CD14-positive monocyte (primary cell): ENCODE data around the gene RBBP9. TPM values are rescaled to one million over a fixed set of nuclear protein-coding genes. Genes with fewer than 3 reads are reported as not detected.
"Not testable (repeated sequence)": the region's sequence is repeated elsewhere in the genome, so short reads cannot be mapped to it uniquely, and the experiment has no call there.

Source experiments
- DNase-seq, 3 donors: peaks; one replicate each; pipeline ENCODE4 v3.0.0-alpha.2; 2011 to 2022
- H2AFZ ChIP-seq: 2 replicates; pipeline ENCODE4 v1.6.0; 2012; ENCODE audit warnings: mild to moderate bottlenecking, low read depth, low read length, inconsistent platforms; ENCODE audit not compliant: insufficient read depth, poor library complexity, severe bottlenecking
- H3K27ac ChIP-seq, 2 donors: 1 replicate in 1 of 2; 2 replicates in 1 of 2; pipeline ENCODE4 v1.5.1; 2012 to 2013; ENCODE audit warnings: low read length in 2 of 2, control low read depth in 1 of 2, inconsistent platforms in 1 of 2, low read depth in 1 of 2, mild to moderate bottlenecking in 1 of 2
- H3K27me3 ChIP-seq, 2 donors: one replicate each; pipeline versions ENCODE4 v1.6.0 to v1.6.1; 2011 to 2013; ENCODE audit warnings: low read length in 2 of 2; ENCODE audit not compliant: control insufficient read depth in 2 of 2, insufficient read depth in 2 of 2
- H3K36me3 ChIP-seq, 2 donors: replicated peaks in 1 of 2; 1 replicate in 1 of 2; 2 replicates in 1 of 2; pipeline versions ENCODE4 v1.5.1 to v1.6.1; 2012 to 2013; ENCODE audit warnings: low read length in 2 of 2, control low read depth in 1 of 2, inconsistent platforms in 1 of 2, mild to moderate bottlenecking in 1 of 2; ENCODE audit not compliant: insufficient read depth in 2 of 2, control insufficient read depth in 1 of 2
- H3K4me1 ChIP-seq, 2 donors: 1 replicate in 1 of 2; 2 replicates in 1 of 2; pipeline versions ENCODE4 v1.5.1 to v1.6.1; 2012 to 2013; ENCODE audit warnings: low read length in 2 of 2, control low read depth in 1 of 2, inconsistent platforms in 1 of 2, mild to moderate bottlenecking in 1 of 2, moderate library complexity in 1 of 2; ENCODE audit not compliant: insufficient read depth in 2 of 2, control insufficient read depth in 1 of 2
- H3K4me2 ChIP-seq: replicated peaks from 2 replicates; pipeline ENCODE3; 2012; ENCODE audit warnings: low read length, moderate library complexity, mild to moderate bottlenecking; ENCODE audit not compliant: poor library complexity, severe bottlenecking; ENCODE audit errors: extremely low read depth
- H3K4me3 ChIP-seq, 3 experiments: fragments of 200-600 bp in 1 of 3; sonication (generic) in 1 of 3; replicated peaks in 1 of 3; 1 replicate in 2 of 3; 2 replicates in 1 of 3; pipeline ENCODE4 v1.5.1; 2011 to 2013; ENCODE audit warnings: low read length in 3 of 3, mild to moderate bottlenecking in 3 of 3, control low read depth in 2 of 3, low read depth in 2 of 3, inconsistent platforms in 1 of 3, moderate library complexity in 1 of 3
- H3K79me2 ChIP-seq: 2 replicates; pipeline ENCODE4 v1.6.0; 2012; ENCODE audit warnings: mild to moderate bottlenecking, control low read depth, inconsistent platforms, low read length, moderate library complexity; ENCODE audit not compliant: insufficient read depth
- H3K9ac ChIP-seq: 2 replicates; pipeline ENCODE4 v1.6.0; 2017; ENCODE audit warnings: low read length, mild to moderate bottlenecking; ENCODE audit not compliant: insufficient read depth, poor library complexity, severe bottlenecking
- H3K9me3 ChIP-seq, 2 donors: replicated peaks in 1 of 2; 1 replicate in 1 of 2; 2 replicates in 1 of 2; pipeline versions ENCODE4 v1.5.1 to v1.6.1; 2012 to 2013; ENCODE audit warnings: low read length in 2 of 2, control low read depth in 1 of 2; ENCODE audit not compliant: control insufficient read depth in 1 of 2, insufficient read depth in 1 of 2
- H4K20me1 ChIP-seq: 2 replicates; pipeline ENCODE4 v1.6.0; 2012; ENCODE audit warnings: mild to moderate bottlenecking, low read length, control low read depth, moderate library complexity; ENCODE audit not compliant: insufficient read depth
- H3K27ac Mint-ChIP-seq, 7 donors: one replicate each; pipeline ENCODE4 v1.8.0; 2020; ENCODE audit warnings: mild to moderate bottlenecking in 7 of 7, mixed read lengths in 7 of 7, moderate library complexity in 6 of 7, inconsistent platforms in 2 of 7
- H3K27me3 Mint-ChIP-seq, 3 donors: one replicate each; pipeline ENCODE4 v1.8.0; 2021 to 2022; ENCODE audit warnings: low read depth in 3 of 3, mild to moderate bottlenecking in 3 of 3, mixed read lengths in 3 of 3, moderate library complexity in 3 of 3, inconsistent platforms in 1 of 3
- H3K36me3 Mint-ChIP-seq, 2 donors: one replicate each; pipeline ENCODE4 v1.8.0; 2020; ENCODE audit warnings: mixed read lengths in 2 of 2, inconsistent platforms in 1 of 2, mild to moderate bottlenecking in 1 of 2
- H3K4me1 Mint-ChIP-seq: one replicate; pipeline ENCODE4 v1.8.0; 2020; ENCODE audit warnings: mild to moderate bottlenecking, mixed read lengths
- H3K4me3 Mint-ChIP-seq, 2 donors: one replicate each; pipeline ENCODE4 v1.8.0; 2020; ENCODE audit warnings: mild to moderate bottlenecking in 2 of 2, mixed read lengths in 2 of 2, moderate library complexity in 1 of 2
- H3K9me3 Mint-ChIP-seq, 7 donors: one replicate each; pipeline ENCODE4 v1.8.0; 2020 to 2022; ENCODE audit warnings: mixed read lengths in 7 of 7, mild to moderate bottlenecking in 6 of 7, moderate library complexity in 6 of 7, inconsistent platforms in 2 of 7
- WGBS: methylation state at CpG from one replicate; pipeline ENCODE4 v1.1.5; 2013; ENCODE audit warnings: missing lambda C conversion rate; ENCODE audit not compliant: insufficient coverage; 5-methylcytosine and 5-hydroxymethylcytosine counted together
- intact Hi-C, 2 donors: fragments of 100-400 bp; cut with micrococcal nuclease; formaldehyde crosslinking; loops; one replicate each; pipeline versions ENCODE4 v1.15.0 to v1.15.1; 2023
- polyA plus RNA-seq, 3 donors: library from polyadenylated mRNA; depleted of rRNA in 1 of 3; unstranded in 2 of 3; stranded (reverse) in 1 of 3; fragments of 300-500 nt in 2 of 3; fragments of >200 nt in 1 of 3; fragmentation: Illumina TruSeq in 2 of 3; gene quantifications; 1 replicate in 2 of 3; 2 replicates in 1 of 3; pipeline ENCODE4 v1.2.3, GENCODE V29; 2012 to 2021
- TF ChIP-seq, protein P1 (sequence below): fragments of 200-600 bp; IDR thresholded peaks from one replicate; pipeline ENCODE4 v1.8.0; 2022; ENCODE audit warnings: antibody characterized with exemption, mild to moderate bottlenecking

Gene RBBP9
- polyA plus RNA-seq, 3 donors: 3.5 to 6.9 (median 5.2) TPM

DNA sequence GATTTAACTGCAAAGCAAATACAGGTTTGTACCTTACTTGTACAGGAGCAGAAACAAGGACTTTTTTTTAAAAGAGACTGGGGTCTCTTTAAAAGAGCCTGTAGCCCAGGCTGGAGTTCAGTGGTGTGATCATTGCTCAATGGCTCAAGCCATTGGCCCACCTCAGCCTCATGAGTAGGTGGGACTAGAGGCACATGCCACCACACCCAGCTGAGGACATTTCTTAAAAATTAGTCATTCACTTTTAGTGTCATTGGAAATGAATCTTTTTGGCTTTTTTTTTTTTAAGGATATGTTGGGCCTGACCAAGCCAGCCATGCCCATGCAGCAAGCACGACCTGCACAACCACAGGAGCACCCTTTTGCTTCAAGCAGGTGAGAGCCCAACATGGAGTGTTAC lies 27.6 kb upstream of the RBBP9 start:
- no peak for DNase-seq
- no peak overlapping the region for H3K4me3 ChIP-seq
- H3K4me1 Mint-ChIP-seq: no peaks in the 10 kb centered on the region
- no peak overlapping the region for H3K9ac ChIP-seq
- peaks cover 58 to 68% of the 10 kb centered on the region in 2 donors for H3K36me3 Mint-ChIP-seq
- H3K27me3 ChIP-seq: no peaks in the 10 kb centered on the region
- peaks cover 0 to 1% (median 0%) of the 10 kb centered on the region in 3 donors for H3K27me3 Mint-ChIP-seq
- no peak overlapping the region for H2AFZ ChIP-seq
- WGBS: no CpG with 5 or more reads among the region's 1 CpG
- H3K4me2 ChIP-seq: no peak overlapping the region
- H3K9me3 Mint-ChIP-seq: no peaks in the 10 kb centered on the region
- TF ChIP-seq, protein P1, sequence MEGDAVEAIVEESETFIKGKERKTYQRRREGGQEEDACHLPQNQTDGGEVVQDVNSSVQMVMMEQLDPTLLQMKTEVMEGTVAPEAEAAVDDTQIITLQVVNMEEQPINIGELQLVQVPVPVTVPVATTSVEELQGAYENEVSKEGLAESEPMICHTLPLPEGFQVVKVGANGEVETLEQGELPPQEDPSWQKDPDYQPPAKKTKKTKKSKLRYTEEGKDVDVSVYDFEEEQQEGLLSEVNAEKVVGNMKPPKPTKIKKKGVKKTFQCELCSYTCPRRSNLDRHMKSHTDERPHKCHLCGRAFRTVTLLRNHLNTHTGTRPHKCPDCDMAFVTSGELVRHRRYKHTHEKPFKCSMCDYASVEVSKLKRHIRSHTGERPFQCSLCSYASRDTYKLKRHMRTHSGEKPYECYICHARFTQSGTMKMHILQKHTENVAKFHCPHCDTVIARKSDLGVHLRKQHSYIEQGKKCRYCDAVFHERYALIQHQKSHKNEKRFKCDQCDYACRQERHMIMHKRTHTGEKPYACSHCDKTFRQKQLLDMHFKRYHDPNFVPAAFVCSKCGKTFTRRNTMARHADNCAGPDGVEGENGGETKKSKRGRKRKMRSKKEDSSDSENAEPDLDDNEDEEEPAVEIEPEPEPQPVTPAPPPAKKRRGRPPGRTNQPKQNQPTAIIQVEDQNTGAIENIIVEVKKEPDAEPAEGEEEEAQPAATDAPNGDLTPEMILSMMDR: no peak
- H4K20me1 ChIP-seq: peaks cover 8% of the 10 kb centered on the region
- peak overlapping the region in 1 of 7 donors; percentile 27 for H3K27ac Mint-ChIP-seq
- H3K4me1 ChIP-seq: no peaks in the 10 kb centered on the region
- H3K9me3 ChIP-seq: no peaks in the 10 kb centered on the region
- no peak overlapping the region for H3K4me3 Mint-ChIP-seq
- H3K27ac ChIP-seq: no peak overlapping the region
- intact Hi-C loops: no loop called here
- peaks cover 26% of the 10 kb centered on the region for H3K79me2 ChIP-seq
- H3K36me3 ChIP-seq: peaks cover 80 to 89% of the 10 kb centered on the region in 2 donors

DNA sequence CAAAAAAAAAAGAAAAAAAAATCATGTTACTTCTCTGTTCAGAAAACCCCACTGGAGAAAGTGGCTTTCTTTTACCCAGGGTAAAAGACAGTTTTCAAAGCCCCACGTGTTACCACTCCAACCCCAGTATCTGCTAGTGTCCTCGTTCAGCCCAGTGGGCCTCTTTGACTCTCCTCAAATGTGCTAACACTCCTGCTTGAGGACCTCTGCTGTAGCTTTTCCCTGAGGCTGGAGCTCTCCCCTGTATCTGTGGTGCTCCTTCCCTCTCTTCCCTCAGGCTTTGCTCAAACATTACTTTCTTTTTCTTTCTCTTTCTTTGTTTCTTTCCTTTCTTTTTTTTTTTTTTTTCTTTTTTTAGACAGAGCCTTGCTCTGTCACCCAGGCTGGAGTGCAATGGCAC lies 26.0 kb upstream of the RBBP9 start:
- TF ChIP-seq, protein P1: no peak
- H3K9me3 ChIP-seq: no peaks in the 10 kb centered on the region
- DNase-seq: no peak
- no peaks in the 10 kb centered on the region for H3K27me3 ChIP-seq
- Mint-ChIP-seq H3K27ac (peak overlapping the region in 1 of 7 donors; percentile 27), H3K27me3 (peaks cover 0 to 1% (median 0%) of the 10 kb centered on the region in 3 donors), H3K4me1 (no peaks in the 10 kb centered on the region), H3K9me3 (no peaks in the 10 kb centered on the region), H3K36me3 (peaks cover 42 to 53% of the 10 kb centered on the region in 2 donors), H3K4me3 (no peak overlapping the region)
- no peak overlapping the region for H3K27ac ChIP-seq
- no peak overlapping the region for H3K4me2 ChIP-seq
- H3K4me1 ChIP-seq: no peaks in the 10 kb centered on the region
- intact Hi-C loops: no loop called here
- no peak overlapping the region for H3K4me3 ChIP-seq
- 100% methylated on average over 1 of the region's 2 CpGs for WGBS
- H3K9ac ChIP-seq: no peak overlapping the region
- H2AFZ ChIP-seq: no peak overlapping the region
- peaks cover 36% of the 10 kb centered on the region for H3K79me2 ChIP-seq
- H3K36me3 ChIP-seq: peaks cover 65 to 86% of the 10 kb centered on the region in 2 donors
- H4K20me1 ChIP-seq: peaks cover 4% of the 10 kb centered on the region

DNA sequence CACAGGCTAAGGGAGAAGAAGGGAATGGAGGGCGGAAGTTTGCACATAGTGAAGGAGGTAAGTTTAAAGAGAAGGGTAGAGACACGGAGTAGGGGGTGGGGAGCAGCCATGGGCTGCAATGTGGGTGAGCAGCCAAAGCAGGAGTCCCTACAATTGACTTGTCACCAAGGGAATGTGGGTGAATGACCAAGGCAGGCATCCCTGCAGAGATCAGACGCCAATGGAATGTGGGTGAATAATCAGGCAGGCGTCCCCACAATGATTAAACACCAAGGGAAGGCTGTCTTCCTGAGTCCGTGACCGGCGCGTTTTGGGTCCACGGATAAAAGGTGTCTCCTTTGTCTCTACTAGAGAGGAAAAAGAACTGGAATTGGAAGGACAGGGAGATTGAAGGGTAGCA lies 25.0 kb upstream of the RBBP9 start:
- H3K9me3 Mint-ChIP-seq, H3K27me3 ChIP-seq, H3K4me1 ChIP-seq, H3K4me3 ChIP-seq, H2AFZ ChIP-seq, H3K9ac ChIP-seq, H3K9me3 ChIP-seq, H3K4me3 Mint-ChIP-seq, H3K4me1 Mint-ChIP-seq, DNase-seq, H3K27me3 Mint-ChIP-seq, H3K4me2 ChIP-seq, intact Hi-C loops, H4K20me1 ChIP-seq, H3K27ac ChIP-seq: not testable (repeated sequence)
- Histone ChIP-seq H3K36me3 (peaks cover 59 to 86% of the 10 kb centered on the region in 2 donors), H3K79me2 (peaks cover 46% of the 10 kb centered on the region)
- Mint-ChIP-seq H3K36me3 (peaks cover 32 to 43% of the 10 kb centered on the region in 2 donors), H3K27ac (peak overlapping the region in 1 of 7 donors; percentile 52)
- 93% methylated on average over 9 of the region's 9 CpGs for WGBS
